HG02642 (cell line): Measurements from ENCODE around the gene ETS1.

ENCODE experiments used
- ATAC-seq: cut with Tn5 transposase; IDR thresholded peaks from one replicate; pipeline ENCODE4 v1.9.1; 2021; ENCODE audit warnings: mild to moderate bottlenecking; ENCODE audit not compliant: unreplicated experiment, poor library complexity

Gene ETS1

GRCh38 chr11:128596250-128596649 is 8.9 kb upstream of the ETS1 start:
- ATAC-seq = no peak

GRCh38 chr11:128595775-128596174 is 8.4 kb upstream of the ETS1 start:
- no peak for ATAC-seq

DNA sequence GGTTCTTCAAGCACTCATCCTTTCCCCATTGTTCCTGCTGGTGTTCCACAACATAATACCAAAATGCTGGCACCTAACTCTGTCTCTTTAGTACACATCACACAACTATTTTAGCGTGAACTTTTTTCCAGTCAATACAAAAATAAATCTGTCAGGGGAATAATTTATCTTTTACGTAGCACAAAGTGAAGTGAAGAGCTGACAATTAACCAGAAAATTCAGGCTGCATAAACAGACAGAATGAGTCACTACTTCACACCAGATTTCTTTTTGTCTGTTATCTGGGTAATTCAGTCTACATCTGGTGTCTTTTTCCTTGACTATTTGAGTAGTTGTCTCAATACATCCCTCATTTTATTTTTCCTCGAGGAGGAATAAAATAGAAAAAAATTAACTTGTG is 7.9 kb upstream of the ETS1 start:
- no peak for ATAC-seq

GRCh38 chr11:128594226-128594625 is 6.9 kb upstream of the ETS1 start:
- no peak for ATAC-seq

GRCh38 chr11:128593281-128593680 is 5.9 kb upstream of the ETS1 start:
- ATAC-seq = no peak

GRCh38 chr11:128592454-128592853 is 5.1 kb upstream of the ETS1 start:
- no peak for ATAC-seq

- no peak for ATAC-seq
Observed at GRCh38 chr11:128590587-128590986, 3.2 kb upstream of the ETS1 start.

GRCh38 chr11:128589998-128590397 is 2.6 kb upstream of the ETS1 start:
- ATAC-seq = no peak

- no peak for ATAC-seq
Observed at GRCh38 chr11:128588093-128588492, 735 bp upstream of the ETS1 start.

DNA sequence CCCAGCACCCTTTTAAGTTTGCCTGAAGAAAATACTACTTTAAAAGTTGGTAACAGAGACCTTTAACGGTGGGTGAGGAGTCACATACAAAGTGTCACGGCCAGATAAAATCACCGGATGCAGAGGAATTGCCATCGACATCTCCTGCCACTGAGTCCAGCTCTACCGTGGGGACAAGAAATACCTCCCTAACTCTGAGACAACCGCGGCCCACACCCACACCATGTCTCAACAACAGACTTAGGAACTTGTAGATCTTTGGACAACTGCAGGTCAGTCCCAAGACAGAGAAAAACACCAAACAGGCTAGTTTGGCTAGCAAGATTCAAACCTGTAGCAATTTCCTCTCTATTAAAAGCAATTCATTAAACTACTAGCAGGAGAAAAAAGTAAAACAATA is 669 bp downstream of the ETS1 start:
- ATAC-seq = no peak

DNA sequence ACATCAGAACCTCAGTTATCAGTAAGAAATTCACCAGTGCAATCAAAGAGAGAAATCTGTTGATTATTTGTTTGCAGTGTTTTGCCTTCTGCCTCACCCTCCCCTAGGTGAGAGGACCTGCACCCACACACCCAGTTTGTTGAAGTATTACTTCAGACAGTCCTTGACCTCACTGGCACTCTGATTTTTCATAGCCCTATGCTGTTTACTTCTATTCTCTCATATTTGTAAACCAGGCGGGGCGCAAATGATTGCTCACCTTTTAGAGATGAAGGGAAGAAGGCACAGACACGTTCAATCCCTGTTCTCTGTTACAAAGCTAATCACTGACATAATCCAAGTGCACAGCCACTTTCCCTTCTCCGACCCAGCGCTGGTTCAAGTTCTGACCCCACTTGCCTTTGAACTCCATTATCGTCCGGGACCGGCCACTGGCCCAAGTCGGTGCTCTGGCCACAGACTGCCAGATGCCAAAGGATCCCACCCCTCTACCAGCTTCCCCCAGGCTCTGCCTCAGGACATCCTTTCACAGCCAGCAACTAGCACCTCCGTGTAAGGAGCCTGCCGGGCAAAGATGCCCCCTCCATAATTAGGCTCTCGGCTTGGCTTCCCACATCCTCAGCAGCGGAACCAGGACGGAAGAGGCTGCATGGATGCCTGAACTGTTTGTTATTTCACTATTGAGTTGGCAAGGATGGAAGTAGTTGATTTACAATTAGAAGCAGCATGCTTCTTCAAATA is 1.7 kb downstream of the ETS1 start:
- no peak for ATAC-seq

GRCh38 chr11:128584253-128584652 is 3.1 kb downstream of the ETS1 start:
- no peak for ATAC-seq

DNA sequence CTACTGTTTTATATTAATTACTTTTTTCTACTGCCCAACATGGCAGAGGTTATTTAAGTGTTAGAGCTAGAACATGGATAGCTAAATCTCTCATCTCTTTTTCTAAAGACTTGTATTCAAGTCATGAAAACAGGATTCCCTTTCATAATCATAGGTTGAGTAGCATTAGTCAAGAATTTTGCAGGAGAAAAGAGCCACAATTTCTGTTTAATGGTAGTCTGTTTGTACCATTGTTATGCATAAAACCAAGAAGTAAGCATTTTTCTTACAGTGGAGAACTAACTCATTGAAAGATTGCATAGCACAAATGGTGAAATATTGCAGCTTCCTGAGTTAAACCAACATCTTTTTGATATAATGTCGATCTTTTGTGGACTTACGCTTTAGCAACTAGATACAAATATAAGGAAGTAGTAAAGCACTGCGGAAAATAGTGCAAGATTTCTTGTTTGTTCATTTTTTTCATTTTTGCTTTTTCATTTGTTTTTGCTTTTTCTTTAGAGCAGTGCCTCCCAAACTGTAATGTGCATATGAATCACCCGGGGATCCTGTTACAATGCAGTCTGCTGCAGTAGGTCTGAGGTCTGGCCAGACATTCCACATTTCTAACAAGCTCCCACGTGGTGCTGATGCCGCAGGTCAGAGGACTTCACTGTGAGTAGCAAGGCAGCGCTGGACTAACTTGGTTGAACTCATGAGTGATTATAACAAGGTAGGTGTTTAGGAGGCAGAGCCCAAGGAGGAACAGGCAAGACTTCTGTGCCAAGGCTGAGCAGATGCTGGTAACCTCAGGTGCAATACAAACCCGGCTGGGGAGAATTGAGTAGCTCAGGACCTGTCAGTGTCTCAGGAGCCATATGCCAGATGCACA is 4.6 kb downstream of the ETS1 start:
- ATAC-seq = no peak

DNA sequence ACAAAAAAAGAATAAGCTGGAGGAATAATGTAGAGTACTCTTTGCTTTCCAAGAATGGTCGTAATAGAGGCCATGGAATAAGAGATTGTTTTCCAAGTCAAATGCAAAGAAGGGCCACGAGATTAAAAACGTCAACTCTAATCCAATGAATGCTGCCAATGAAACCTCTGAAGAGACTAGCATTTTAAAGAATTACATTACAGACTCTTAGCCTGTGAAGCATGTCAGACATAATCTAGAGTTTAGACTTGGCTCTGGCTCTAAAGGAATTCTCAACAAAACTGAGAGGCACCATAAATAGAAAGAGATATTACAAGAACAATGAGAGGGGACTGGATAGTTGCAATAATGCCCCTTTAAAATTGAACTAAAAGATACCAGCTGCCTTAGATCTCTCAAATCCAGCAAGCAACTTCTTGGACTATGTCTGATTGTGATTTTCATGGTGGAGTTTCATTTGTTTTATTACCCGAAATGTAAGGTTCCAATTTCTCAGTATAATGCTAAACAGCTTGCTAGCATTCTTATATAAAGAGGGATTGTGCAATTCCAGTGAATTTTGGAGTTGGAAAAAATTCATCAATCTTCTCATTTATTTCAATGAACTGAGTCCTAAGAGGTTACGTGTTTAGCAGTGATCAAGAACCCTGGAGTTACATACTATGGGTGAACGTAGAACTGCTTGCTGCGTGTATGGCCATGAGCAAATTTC is 5.6 kb downstream of the ETS1 start:
- ATAC-seq = no peak

GRCh38 chr11:128580612-128581011 is 6.7 kb downstream of the ETS1 start:
- no peak for ATAC-seq

GRCh38 chr11:128579798-128580504 is 7.4 kb downstream of the ETS1 start:
- ATAC-seq = no peak

DNA sequence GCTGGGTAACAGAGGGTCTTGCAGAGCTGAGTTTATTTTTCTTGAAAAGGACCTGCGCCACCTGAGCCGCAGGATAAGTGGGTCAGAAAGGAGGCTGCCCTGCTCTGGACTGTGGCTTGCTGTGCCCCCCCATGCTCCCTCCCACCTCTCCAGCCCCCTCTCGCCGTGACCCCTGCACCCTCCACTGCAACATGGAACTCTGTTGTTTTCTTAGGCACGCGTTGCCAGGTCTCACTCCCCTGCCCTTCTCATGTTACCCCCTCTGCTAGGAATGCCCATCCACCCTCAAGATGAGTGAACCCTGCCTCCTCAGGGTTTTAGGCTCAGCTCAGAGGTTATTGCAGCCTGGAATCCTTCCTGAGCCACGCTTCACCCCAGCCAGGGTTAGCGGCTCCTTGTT is 10.8 kb downstream of the ETS1 start:
- ATAC-seq = no peak

GRCh38 chr11:128575961-128576350 is 11.4 kb downstream of the ETS1 start:
- no peak for ATAC-seq

GRCh38 chr11:128575174-128575960 is 12.0 kb downstream of the ETS1 start:
- ATAC-seq = no peak

DNA sequence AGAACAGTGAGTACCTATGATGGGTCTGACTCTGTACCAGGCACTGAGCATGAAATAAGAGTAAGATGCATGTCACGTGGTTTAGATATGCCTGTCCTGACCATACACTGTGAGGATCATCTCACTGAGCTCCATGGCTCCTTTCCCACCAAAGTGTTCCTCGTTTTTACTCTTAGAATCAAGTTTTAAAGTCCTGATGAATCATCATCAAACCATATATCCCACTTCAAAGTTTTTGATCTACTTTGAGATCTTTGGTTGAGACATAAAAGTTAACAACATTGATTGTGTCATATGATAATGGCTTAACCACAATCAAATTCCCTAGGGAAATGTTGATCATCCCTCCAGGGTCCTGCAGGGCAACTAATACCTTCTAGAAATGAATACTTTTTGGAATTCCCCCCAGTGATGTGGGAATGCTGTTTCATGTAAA is 12.8 kb downstream of the ETS1 start:
- ATAC-seq = no peak
